Kidney capillary endothelial cell (primary cell): ENCODE data around the gene MAT2A.
"Not testable (repeated sequence)": the region's sequence is repeated elsewhere in the genome, so short reads cannot be mapped to it uniquely, and the experiment has no call there.

Source experiments
- DNase-seq: peaks from one replicate; pipeline ENCODE4 v3.0.0-alpha.2; 2018; ENCODE audit warnings: low spot score

The MAT2A gene

GRCh38 chr2:85524336-85524908, 14.5 kb upstream of the MAT2A start:
- DNase-seq, result no peak

DNA sequence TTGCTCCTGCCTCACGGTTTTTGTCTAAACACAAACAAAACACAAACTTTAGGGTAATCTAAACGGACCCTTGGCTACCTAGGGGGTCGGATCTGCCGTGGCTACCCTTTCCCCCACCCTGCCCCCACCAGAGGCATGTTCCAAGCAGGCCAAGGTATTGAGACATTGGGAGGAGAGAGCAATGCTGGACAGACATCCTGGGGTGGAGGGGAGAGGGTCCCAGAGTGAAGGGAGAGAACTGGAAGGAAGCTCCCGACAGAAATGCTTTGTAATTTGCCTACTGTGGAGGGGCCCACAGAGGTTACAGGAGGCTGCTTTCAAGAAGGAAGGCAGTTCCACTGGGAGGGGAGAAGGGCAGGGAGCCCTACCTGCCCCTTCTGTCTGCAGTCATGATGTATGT, 13.9 kb upstream of the MAT2A start:
- no peak for DNase-seq

- DNase-seq, result no peak
Observed at GRCh38 chr2:85525567-85525966, 13.4 kb upstream of the MAT2A start.

DNA sequence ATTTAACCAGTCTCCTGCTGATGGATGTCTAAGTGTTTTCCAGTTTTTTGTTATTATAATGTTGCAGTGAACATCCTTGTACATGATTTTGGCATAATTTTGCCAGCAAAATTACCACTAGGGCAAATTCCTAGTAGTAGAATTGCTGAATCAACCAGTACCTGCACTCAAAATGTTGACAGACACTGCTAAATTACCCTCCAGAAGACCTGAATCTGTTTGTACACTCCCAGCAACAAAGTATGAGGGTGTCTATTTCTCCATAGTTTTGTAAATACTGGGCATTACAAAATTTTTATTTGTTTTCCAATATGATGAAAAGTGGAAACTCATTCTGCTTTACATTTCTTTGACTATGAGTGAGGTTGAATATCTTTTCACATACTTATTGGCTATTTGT, 11.2 kb upstream of the MAT2A start:
- DNase-seq, result no peak

DNA sequence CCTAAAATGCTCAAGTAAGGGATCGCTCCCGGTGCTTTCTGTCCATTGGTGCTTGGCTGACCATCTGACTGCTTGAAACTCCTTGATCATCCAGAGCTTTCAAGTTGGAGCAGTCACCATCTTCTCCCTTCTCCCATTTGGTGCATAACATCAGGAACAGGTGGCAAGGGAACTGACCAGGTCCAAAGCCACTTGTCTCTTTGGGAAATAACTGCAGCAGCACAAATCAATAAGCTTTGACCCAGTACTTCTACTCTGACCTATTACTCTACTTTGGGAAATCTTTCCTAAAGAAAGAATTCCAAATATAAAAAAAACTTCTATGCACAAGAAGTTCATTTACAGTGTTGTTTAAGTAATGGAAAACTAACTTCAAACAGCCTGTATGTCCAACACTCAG, 10.6 kb upstream of the MAT2A start:
- DNase-seq, result no peak

DNA sequence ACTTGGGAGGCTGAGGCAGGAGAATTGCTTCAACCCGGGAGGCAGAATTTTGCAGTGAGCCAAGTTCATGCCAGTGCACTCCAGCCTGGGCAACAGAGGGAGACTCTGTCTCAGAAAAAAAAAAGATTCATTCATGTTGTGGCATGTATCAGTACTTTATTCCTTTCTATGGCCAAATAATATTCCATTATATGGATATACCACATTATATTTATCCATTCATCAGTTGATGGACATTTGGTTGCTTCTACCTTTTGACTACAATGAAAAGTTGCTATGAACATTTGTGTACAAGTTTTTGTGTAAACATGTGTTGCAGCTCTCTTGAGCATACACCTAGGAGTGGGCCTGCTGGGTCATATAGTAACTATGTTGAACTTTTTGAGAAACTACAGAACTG, 9.2 kb upstream of the MAT2A start:
- DNase-seq, result no peak

DNA sequence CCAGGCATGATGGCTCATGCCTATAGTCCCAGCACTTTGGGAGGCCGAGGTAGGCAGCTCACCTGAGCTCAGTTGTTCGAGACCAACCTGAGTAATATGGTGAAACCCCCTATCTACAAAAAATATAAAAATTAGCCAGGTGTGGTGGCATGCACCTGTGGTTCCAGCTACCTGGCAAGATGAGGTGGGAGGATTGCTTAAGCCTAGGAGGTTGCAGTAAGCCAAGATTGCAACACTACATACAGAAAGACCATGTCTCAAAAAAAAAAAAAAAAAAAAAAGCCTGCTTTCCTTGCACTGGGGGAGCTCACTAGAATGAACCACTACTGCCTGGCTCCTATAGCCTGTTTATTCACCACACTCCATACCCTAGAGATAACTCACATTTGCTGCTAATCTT, 7.4 kb upstream of the MAT2A start:
- DNase-seq, result no peak

DNA sequence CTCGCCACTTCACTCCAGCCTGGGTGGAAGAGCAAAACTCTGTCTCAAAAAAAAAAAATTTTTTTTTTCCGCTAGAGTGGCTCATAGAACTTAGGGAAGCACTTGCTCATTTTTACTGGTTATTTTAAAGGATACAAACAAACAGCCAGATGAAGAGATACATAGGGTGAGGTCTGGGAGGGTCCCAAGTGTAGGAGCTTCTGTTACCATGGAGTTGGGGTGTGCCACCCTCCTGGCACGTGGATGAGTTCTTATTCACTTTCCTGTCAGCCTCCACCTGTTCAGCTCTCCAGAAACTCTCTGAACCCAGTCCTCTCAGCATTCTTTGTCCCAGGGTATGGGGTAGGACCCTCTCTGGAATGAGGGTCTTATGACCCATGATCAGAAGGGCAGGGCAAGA, 4.9 kb upstream of the MAT2A start:
- no peak for DNase-seq

DNA sequence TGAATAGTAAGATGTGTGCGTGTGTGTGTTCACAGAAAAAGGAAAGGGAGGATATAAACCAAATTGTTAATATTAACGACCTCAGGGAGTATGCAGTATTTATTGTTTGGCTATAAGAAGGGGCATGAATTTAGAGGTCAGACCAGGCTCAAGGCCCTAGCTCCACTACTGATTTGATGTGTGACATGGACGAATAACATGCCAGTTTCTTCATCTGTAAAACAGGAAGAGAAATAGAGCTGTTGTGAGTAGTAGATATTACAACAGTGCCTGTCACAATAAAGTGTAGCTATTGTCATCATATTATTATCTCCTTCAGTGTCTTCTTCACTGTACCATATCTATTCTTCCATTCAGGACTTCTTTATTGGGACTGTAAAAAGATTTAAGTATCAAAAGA, 4.1 kb upstream of the MAT2A start:
- no peak for DNase-seq

- no peak for DNase-seq
Observed at GRCh38 chr2:85536479-85536878, 2.5 kb upstream of the MAT2A start.

GRCh38 chr2:85537600-85538506, 1.1 kb upstream of the MAT2A start:
- DNase-seq, result no peak

- DNase-seq, result no peak
Observed at GRCh38 chr2:85539361-85540132, 579 bp downstream of the MAT2A start.

- no peak for DNase-seq
Observed at GRCh38 chr2:85540133-85540648, 1.2 kb downstream of the MAT2A start.

DNA sequence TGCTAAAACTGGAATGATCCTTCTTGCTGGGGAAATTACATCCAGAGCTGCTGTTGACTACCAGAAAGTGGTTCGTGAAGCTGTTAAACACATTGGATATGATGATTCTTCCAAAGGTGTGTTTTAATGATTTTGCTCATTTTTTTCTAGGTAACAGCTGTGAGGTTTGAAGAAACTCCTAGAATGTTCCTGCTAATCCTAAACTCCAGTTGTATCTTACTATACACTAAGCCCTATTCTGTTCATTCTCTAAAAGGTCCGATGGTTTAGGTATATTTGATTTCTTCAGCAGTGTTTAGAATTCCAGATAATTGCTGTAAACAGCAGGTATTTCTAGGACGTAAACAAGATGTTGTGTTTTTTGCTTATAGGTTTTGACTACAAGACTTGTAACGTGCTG, 2.3 kb downstream of the MAT2A start:
- DNase-seq, result no peak

DNA sequence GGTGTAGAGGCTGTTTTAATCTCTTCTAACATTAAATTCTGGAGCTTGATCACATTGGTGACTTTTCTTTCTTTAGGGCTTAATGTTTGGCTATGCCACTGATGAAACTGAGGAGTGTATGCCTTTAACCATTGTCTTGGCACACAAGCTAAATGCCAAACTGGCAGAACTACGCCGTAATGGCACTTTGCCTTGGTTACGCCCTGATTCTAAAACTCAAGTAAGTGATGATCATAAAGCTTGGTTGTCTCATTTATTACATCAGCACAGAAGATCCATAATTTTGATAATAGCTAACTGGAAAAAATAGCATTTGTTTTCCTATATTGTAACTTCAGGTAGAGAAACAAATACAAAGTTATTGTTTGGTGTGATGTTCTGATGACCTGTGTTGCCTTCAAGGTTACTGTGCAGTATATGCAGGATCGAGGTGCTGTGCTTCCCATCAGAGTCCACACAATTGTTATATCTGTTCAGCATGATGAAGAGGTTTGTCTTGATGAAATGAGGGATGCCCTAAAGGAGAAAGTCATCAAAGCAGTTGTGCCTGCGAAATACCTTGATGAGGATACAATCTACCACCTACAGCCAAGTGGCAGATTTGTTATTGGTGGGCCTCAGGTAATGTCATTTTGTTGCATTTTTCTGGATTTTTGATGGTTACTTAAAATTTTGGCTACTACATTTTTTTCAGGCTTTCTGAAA, 2.9 kb downstream of the MAT2A start:
- no peak for DNase-seq

DNA sequence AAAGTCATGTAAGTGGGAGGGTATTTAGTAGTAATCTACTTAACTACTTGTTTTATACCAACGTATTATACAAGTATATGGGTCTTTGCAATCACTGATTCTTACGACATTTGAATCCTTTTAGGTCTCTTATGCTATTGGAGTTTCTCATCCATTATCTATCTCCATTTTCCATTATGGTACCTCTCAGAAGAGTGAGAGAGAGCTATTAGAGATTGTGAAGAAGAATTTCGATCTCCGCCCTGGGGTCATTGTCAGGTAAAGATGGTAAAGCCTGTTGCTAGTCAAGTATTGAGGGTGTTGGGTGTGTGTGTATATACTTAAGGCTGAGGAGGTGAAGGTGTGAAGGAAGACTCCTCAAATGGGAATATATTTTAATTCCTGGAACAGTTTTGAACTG, 3.8 kb downstream of the MAT2A start:
- DNase-seq, result no peak

- DNase-seq, result not testable (repeated sequence)
Observed at GRCh38 chr2:85544254-85544691, 5.3 kb downstream of the MAT2A start.

DNA sequence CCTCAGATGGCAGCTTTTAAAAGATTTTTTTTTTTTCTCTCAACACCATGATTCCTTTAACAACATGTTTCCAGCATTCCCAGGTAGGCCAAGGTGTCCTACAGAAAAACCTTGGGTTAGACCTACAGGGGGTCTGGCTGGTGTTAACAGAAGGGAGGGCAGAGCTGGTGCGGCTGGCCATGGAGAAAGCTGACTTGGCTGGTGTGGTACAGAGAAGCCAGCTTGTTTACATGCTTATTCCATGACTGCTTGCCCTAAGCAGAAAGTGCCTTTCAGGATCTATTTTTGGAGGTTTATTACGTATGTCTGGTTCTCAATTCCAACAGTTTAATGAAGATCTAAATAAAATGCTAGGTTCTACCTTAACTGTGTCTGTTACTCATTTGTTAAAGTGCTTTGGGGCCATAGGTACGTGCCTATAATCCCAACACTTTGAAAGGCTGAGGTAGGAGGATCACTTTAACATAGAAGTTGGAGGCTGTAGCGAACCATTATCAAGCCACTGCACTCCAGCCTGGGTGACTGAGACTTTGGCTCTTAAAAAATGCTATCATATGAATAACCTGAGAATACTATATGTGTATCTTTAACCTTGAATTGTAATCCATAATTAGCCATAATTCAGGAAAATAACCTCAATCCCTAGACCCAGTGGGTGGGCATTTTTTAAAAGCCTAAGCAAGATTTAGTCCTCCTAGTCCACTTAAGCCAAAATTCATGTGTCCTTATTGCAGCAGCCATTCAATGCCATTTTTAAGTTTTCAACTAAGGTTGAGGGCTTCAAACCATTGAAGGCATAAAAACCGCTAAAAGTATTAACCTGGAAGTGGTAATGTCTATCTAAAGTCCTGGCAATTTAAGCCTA, 6.2 kb downstream of the MAT2A start:
- DNase-seq, result not testable (repeated sequence)

GRCh38 chr2:85545780-85546240, 6.8 kb downstream of the MAT2A start:
- no peak for DNase-seq

- DNase-seq, result no peak
Observed at GRCh38 chr2:85547089-85547858, 8.3 kb downstream of the MAT2A start.
